Measurements from ENCODE around the gene GIT1.

The GIT1 gene

DNA sequence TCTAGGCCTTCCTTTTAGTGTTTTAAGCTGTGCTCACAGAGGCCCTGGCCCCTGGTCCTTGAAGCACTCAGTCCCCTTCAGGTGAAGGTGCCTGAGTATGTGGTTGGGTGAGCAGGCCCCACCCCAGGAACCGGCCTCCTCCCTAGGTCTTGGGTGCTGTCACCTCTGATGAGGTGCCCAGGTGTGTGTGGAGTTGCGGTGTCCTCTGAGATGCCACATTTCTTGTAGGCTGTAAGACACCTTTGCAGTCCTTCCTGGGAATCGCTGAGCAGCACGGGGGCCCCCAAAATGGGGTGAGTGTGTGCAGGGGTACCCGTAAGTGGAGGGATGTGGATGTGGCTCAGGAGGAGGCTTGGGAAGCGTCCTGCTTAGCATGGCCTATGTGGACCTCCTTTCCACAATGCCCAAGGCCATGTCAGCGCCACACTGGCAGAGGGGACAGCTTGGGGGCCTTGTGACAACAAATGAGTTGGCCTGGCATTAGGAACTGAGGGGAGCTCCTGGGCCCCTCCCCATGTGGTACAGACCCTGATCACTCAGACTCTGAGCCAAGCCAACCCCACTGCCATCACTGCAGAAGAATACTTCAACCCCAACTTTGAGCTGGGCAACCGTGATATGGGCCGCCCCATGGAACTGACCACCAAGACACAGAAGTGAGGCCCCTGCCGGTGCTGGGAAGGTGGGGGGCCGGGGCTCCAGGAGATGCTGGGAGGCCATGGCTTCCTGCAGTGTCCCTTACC is 22.1 kb upstream of the GIT1 start:
- TF ChIP-seq TAF1 (IDR thresholded peaks at IDR 0.05; ENCODE audit: borderline replicate concordance, insufficient read depth, low read length) (no peak), FOXP2 (optimal IDR thresholded peaks at IDR 0.05; ENCODE audit: borderline replicate concordance, extremely low read depth, extremely low read length, insufficient read depth) (no peak), POLR2AphosphoS5 (IDR thresholded peaks at IDR 0.05; ENCODE audit: low read depth, low read length) (no peak), SIN3A (IDR thresholded peaks at IDR 0.05; ENCODE audit: borderline replicate concordance, insufficient read depth, low read length) (no peak)

DNA sequence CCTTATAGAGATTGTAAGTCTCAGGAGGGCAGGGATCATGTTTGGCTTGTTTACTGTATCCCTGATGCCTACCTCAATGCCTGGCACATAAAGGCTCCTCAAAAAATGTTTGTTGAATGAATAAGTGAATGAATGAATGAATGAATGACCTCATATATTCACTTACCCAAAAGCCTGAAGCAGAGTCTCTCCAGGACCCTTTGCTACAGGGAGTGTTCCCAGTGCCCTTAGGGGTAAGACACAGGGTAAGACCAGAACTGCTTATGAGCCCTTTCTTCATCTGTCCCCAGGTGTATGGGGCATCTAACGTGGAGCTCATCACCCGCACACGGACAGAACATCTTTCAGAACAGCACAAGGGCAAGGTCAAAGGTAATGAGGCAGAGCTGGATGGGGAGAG is 20.9 kb upstream of the GIT1 start:
- TF ChIP-seq FOXP2 (optimal IDR thresholded peaks at IDR 0.05; ENCODE audit: borderline replicate concordance, extremely low read depth, extremely low read length, insufficient read depth) (no peak), SIN3A (IDR thresholded peaks at IDR 0.05; ENCODE audit: borderline replicate concordance, insufficient read depth, low read length) (no peak)

DNA sequence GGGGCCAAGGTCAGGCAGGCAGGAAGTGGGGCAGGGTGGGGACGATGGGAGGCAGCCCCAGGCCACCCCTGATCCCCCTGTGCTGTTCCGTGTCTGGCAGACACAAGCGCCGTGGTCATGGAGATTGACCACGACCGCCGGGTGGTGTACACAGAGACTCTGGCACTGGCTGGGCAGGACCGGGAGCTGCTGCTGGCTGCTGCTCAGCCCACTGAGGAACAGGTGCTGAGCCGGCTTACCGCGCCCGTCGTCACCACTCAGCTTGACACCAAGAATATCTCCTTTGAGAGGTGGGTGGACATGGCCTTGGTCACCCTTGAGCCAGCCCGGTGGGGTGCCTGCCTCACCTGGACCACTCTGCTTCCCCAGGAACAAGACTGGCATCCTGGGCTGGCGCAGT is 19.5 kb upstream of the GIT1 start:
- no peak for TF ChIP-seq SIN3A (IDR thresholded peaks at IDR 0.05; ENCODE audit: borderline replicate concordance, insufficient read depth, low read length)
- TF ChIP-seq FOXP2 (optimal IDR thresholded peaks at IDR 0.05; ENCODE audit: borderline replicate concordance, extremely low read depth, extremely low read length, insufficient read depth), result no peak
- TF ChIP-seq, protein P1, sequence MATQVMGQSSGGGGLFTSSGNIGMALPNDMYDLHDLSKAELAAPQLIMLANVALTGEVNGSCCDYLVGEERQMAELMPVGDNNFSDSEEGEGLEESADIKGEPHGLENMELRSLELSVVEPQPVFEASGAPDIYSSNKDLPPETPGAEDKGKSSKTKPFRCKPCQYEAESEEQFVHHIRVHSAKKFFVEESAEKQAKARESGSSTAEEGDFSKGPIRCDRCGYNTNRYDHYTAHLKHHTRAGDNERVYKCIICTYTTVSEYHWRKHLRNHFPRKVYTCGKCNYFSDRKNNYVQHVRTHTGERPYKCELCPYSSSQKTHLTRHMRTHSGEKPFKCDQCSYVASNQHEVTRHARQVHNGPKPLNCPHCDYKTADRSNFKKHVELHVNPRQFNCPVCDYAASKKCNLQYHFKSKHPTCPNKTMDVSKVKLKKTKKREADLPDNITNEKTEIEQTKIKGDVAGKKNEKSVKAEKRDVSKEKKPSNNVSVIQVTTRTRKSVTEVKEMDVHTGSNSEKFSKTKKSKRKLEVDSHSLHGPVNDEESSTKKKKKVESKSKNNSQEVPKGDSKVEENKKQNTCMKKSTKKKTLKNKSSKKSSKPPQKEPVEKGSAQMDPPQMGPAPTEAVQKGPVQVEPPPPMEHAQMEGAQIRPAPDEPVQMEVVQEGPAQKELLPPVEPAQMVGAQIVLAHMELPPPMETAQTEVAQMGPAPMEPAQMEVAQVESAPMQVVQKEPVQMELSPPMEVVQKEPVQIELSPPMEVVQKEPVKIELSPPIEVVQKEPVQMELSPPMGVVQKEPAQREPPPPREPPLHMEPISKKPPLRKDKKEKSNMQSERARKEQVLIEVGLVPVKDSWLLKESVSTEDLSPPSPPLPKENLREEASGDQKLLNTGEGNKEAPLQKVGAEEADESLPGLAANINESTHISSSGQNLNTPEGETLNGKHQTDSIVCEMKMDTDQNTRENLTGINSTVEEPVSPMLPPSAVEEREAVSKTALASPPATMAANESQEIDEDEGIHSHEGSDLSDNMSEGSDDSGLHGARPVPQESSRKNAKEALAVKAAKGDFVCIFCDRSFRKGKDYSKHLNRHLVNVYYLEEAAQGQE (IDR thresholded peaks at IDR 0.05; ENCODE audit: insufficient read depth in 1 of 2, low read depth in 2 of 2, low read length in 2 of 2), result no peak
- TF ChIP-seq TAF1 (IDR thresholded peaks at IDR 0.05; ENCODE audit: borderline replicate concordance, insufficient read depth, low read length), result no peak
- no peak for TF ChIP-seq POLR2AphosphoS5 (IDR thresholded peaks at IDR 0.05; ENCODE audit: low read depth, low read length)

DNA sequence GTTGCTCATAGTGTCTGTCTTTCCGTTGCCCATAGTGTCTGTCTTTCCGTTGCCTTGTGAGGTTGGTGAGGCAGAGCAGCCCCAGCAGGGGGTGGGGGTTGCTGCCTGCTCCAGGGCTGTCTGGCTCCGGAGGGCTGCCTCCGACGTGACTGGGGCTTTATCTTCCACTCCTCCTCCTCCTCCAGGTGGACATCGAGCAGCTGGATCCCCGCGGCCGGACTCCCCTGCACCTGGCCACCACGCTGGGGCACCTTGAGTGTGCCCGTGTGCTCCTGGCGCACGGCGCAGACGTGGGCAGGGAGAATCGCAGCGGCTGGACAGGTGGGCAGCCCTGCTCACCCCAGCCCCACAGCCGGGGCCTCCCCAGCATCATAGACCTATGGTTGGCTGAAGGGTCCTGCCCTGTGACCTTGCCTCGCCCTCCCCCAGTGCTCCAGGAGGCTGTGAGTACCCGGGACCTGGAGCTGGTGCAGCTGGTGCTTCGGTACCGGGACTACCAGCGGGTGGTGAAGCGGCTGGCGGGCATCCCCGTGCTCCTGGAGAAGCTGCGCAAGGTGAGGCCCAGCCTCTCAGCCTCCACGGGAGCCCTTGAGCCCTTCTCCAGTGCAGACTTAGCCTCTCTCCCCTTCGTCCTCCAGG is 18.2 kb upstream of the GIT1 start:
- TF ChIP-seq, protein P1 (IDR thresholded peaks at IDR 0.05; ENCODE audit: insufficient read depth in 1 of 2, low read depth in 2 of 2, low read length in 2 of 2), result no peak
- TF ChIP-seq FOXP2 (optimal IDR thresholded peaks at IDR 0.05; ENCODE audit: borderline replicate concordance, extremely low read depth, extremely low read length, insufficient read depth) (no peak), SIN3A (IDR thresholded peaks at IDR 0.05; ENCODE audit: borderline replicate concordance, insufficient read depth, low read length) (no peak), POLR2AphosphoS5 (IDR thresholded peaks at IDR 0.05; ENCODE audit: low read depth, low read length) (no peak), TAF1 (IDR thresholded peaks at IDR 0.05; ENCODE audit: borderline replicate concordance, insufficient read depth, low read length) (no peak)

DNA sequence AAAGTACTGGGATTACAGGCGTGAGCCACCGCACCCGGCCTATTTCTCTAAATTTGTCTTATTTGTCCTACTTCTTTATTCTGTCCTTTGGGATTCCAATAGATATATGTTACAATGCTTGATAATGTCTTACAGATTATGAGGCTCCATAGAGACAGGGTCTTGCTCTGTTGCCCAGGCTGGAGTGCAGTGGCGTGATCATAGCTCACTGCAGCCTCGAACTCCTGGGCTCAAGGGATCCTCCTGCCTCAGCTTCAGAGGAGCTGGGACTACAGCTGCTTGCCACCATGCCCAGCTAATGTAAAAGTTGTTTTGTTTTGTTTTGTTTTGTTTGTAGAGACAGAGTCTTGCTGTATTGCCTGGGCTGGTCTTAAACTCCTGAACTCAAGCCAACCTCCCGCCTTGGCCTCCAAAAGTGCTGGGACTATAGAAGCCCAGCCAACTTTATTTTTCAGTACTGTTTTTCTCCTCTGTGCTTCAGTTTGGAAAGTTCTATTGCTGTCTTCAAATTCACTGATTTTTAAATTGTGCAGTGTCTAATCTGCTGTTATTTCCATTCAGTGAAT is 13.7 kb upstream of the GIT1 start:
- no peak for TF ChIP-seq POLR2AphosphoS5 (IDR thresholded peaks at IDR 0.05; ENCODE audit: low read depth, low read length)
- TF ChIP-seq, protein P1 (IDR thresholded peaks at IDR 0.05; ENCODE audit: insufficient read depth in 1 of 2, low read depth in 2 of 2, low read length in 2 of 2), result no peak
- no peak for TF ChIP-seq FOXP2 (optimal IDR thresholded peaks at IDR 0.05; ENCODE audit: borderline replicate concordance, extremely low read depth, extremely low read length, insufficient read depth)
- TF ChIP-seq TAF1 (IDR thresholded peaks at IDR 0.05; ENCODE audit: borderline replicate concordance, insufficient read depth, low read length), result no peak
- TF ChIP-seq SIN3A (IDR thresholded peaks at IDR 0.05; ENCODE audit: borderline replicate concordance, insufficient read depth, low read length), result no peak

Measured in PFSK-1 (cell line).